Nephron (organoid): ENCODE measurements around the gene EFS.

Experiments
- H3K27ac Mint-ChIP-seq, 3 experiments: 2 replicates each; pipeline ENCODE4 v1.8.0; 2020; ENCODE audit warnings: mixed read lengths in 3 of 3, mild to moderate bottlenecking in 2 of 3, moderate library complexity in 1 of 3
- H3K27me3 Mint-ChIP-seq: 2 replicates; pipeline ENCODE4 v1.8.0; 2021; ENCODE audit warnings: low read depth, mild to moderate bottlenecking, moderate library complexity, mixed read lengths
- H3K36me3 Mint-ChIP-seq: 2 replicates; pipeline ENCODE4 v1.8.0; 2020; ENCODE audit warnings: low read depth, mixed read lengths
- H3K4me1 Mint-ChIP-seq: 2 replicates; pipeline ENCODE4 v1.8.0; 2020; ENCODE audit warnings: mixed read lengths
- H3K4me3 Mint-ChIP-seq, 3 experiments: 2 replicates each; pipeline ENCODE4 v1.8.0; 2020; ENCODE audit warnings: mild to moderate bottlenecking in 3 of 3, mixed read lengths in 3 of 3, moderate library complexity in 2 of 3
- H3K9me3 Mint-ChIP-seq: 2 replicates; pipeline ENCODE4 v1.8.0; 2020; ENCODE audit warnings: mixed read lengths
- CTCF ChIP-seq, 3 experiments: fragments of 200-600 bp; sonication (generic); IDR thresholded peaks; one replicate each; pipeline ENCODE4 v1.5.0; 2021; ENCODE audit warnings: antibody characterized with exemption in 3 of 3; ENCODE audit not compliant: unreplicated experiment in 3 of 3

The EFS gene

GRCh38 chr14:23365732-23366425 is 907 bp upstream of the EFS start:
- Mint-ChIP-seq H3K36me3 (peaks cover 10% of the 10 kb centered on the region), H3K27me3 (peaks cover 4% of the 10 kb centered on the region), H3K27ac (peak overlapping the region; percentile 98 to 99 (median 98)), H3K9me3 (no peaks in the 10 kb centered on the region), H3K4me1 (peaks cover 42% of the 10 kb centered on the region), H3K4me3 (peak overlapping the region; percentile 78 to 88 (median 85))
- TF ChIP-seq CTCF (IDR thresholded peaks at IDR 0.05; ENCODE audit: unreplicated experiment in 3 of 3) = no peak

DNA sequence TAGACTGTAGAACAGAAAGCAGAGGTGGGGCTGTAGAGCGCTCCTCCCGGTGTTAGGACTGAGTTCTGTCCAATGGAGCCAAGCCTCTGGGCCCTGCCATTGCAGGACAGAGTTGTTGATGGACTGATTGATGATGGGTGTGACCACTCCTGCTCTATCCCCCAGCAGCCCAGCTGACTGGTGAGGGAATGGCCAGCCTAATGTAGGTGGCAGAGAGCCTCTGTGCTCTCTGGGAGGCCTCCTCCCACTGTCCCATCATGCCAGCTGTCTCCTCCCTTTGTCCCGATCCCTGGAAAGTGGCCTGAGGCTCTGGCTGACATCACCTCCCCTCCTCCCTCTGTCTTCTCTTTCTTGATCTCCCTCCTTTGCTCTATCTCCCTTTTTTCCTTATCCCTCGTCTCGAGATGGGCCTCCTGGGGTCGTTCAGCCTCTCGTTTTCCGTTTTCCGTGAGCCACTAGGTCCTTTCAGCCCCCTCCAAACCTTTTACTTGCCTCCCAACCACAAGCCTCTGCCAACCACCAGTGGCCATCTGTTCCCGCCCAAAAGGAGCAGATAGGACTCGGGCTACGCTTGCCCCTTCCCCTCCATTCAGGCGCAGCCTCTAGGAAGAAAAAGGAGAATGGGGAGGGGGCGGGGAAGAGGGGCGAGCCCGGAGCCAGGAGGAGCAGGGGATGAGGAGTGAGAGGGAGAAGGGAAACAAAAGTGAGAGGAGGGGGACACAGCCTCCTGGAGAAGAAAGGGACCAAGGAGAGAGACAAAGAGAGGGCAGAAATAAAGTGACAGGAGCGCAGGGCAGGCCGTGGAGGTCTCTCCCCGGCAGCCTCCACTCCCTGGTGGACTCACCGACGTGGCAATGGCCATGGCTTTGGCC is 572 bp downstream of the EFS start:
- peaks cover 19% of the 10 kb centered on the region for H3K36me3 Mint-ChIP-seq
- H3K4me3 Mint-ChIP-seq = peak overlapping the region; percentile 94 to 99 (median 96)
- peak overlapping the region; percentile 98 to 99 (median 98) for H3K27ac Mint-ChIP-seq
- H3K4me1 Mint-ChIP-seq = peaks cover 44% of the 10 kb centered on the region
- H3K9me3 Mint-ChIP-seq = no peaks in the 10 kb centered on the region
- no peak for TF ChIP-seq CTCF (IDR thresholded peaks at IDR 0.05; ENCODE audit: unreplicated experiment in 3 of 3)
- peaks cover 4% of the 10 kb centered on the region for H3K27me3 Mint-ChIP-seq

GRCh38 chr14:23362200-23362599 is 2.8 kb downstream of the EFS start:
- no peak for TF ChIP-seq CTCF (IDR thresholded peaks at IDR 0.05; ENCODE audit: unreplicated experiment in 3 of 3)
- no peaks in the 10 kb centered on the region for H3K27me3 Mint-ChIP-seq
- H3K4me1 Mint-ChIP-seq = peaks cover 49% of the 10 kb centered on the region
- H3K36me3 Mint-ChIP-seq = peaks cover 26% of the 10 kb centered on the region
- H3K9me3 Mint-ChIP-seq = no peaks in the 10 kb centered on the region
- H3K4me3 Mint-ChIP-seq = peak overlapping the region in 2 of 3 experiments; percentile 50 to 71
- H3K27ac Mint-ChIP-seq = peak overlapping the region in 2 of 3 experiments; percentile 52 to 71

- Mint-ChIP-seq H3K4me1 (peaks cover 45% of the 10 kb centered on the region), H3K36me3 (peaks cover 26% of the 10 kb centered on the region), H3K4me3 (peak overlapping the region in 2 of 3 experiments; percentile 59 to 71), H3K27ac (peak overlapping the region in 2 of 3 experiments; percentile 52 to 71), H3K27me3 (no peaks in the 10 kb centered on the region), H3K9me3 (no peaks in the 10 kb centered on the region)
- no peak for TF ChIP-seq CTCF (IDR thresholded peaks at IDR 0.05; ENCODE audit: unreplicated experiment in 3 of 3)
These were observed 3.2 kb downstream of the EFS start for GRCh38 chr14:23361763-23362162.

GRCh38 chr14:23361320-23361719 is 3.7 kb downstream of the EFS start:
- H3K9me3 Mint-ChIP-seq = no peaks in the 10 kb centered on the region
- peaks cover 41% of the 10 kb centered on the region for H3K4me1 Mint-ChIP-seq
- H3K4me3 Mint-ChIP-seq = peak overlapping the region in 2 of 3 experiments; percentile 59 to 62
- peak overlapping the region in 2 of 3 experiments; percentile 22 to 52 for H3K27ac Mint-ChIP-seq
- H3K27me3 Mint-ChIP-seq = no peaks in the 10 kb centered on the region
- TF ChIP-seq CTCF (IDR thresholded peaks at IDR 0.05; ENCODE audit: unreplicated experiment in 3 of 3) = no peak
- peaks cover 29% of the 10 kb centered on the region for H3K36me3 Mint-ChIP-seq
